ENCODE measurements around the gene PRKD3. TPM values are rescaled to one million over a fixed set of nuclear protein-coding genes. Genes with fewer than 3 reads are reported as not detected.
A peak's percentile ranks its signal among the peaks of the same experiment; 100 is the strongest.

PRKD3 gene
- polyA plus RNA-seq (2013, experiment 1 of 2; ENCODE audit: insufficient read length) = 33.9 TPM
- 32.3 TPM for polyA plus RNA-seq (2013, experiment 2 of 2; ENCODE audit: insufficient read length)

GRCh38 chr2:37324786-37325624, at the start of gene PRKD3:
Gene PRKD3, minus strand, starts transcription at chr2:37324833. Its CDS starts 8,309 bp downstream, at chr2:37316524.
- DNase-seq = peak; percentile 79

GRCh38 chr2:37372000-37372399, 47.4 kb upstream of the PRKD3 start:
- DNase-seq = no peak

- no peak for DNase-seq
Measured at GRCh38 chr2:37370666-37371065, 46.0 kb upstream of the PRKD3 start.

- DNase-seq = no peak
Measured at GRCh38 chr2:37367984-37368383, 43.4 kb upstream of the PRKD3 start.

- DNase-seq = no peak
Measured at GRCh38 chr2:37367310-37367709, 42.7 kb upstream of the PRKD3 start.

- no peak for DNase-seq
Measured at GRCh38 chr2:37366773-37367172, 42.1 kb upstream of the PRKD3 start.

GRCh38 chr2:37365669-37366068, 41.0 kb upstream of the PRKD3 start:
- DNase-seq = peak; percentile 55

GRCh38 chr2:37364351-37364750, 39.7 kb upstream of the PRKD3 start:
- no peak for DNase-seq

- no peak for DNase-seq
Measured at GRCh38 chr2:37361994-37362698, 37.5 kb upstream of the PRKD3 start.

- no peak for DNase-seq
Measured at GRCh38 chr2:37361216-37361815, 36.7 kb upstream of the PRKD3 start.

- no peak for DNase-seq
Measured at GRCh38 chr2:37358466-37358865, 33.8 kb upstream of the PRKD3 start.

- peak; percentile 76 for DNase-seq
Measured at GRCh38 chr2:37357530-37357929, 32.9 kb upstream of the PRKD3 start.

- no peak for DNase-seq
Measured at GRCh38 chr2:37357069-37357468, 32.4 kb upstream of the PRKD3 start.

- no peak for DNase-seq
Measured at GRCh38 chr2:37356299-37356698, 31.7 kb upstream of the PRKD3 start.

GRCh38 chr2:37355735-37356134, 31.1 kb upstream of the PRKD3 start:
- DNase-seq = no peak

GRCh38 chr2:37354531-37354930, 29.9 kb upstream of the PRKD3 start:
- DNase-seq = no peak

- DNase-seq = no peak
Measured at GRCh38 chr2:37350034-37350433, 25.4 kb upstream of the PRKD3 start.

- DNase-seq = no peak
Measured at GRCh38 chr2:37349231-37349860, 24.7 kb upstream of the PRKD3 start.

- no peak for DNase-seq
Measured at GRCh38 chr2:37348155-37348554, 23.5 kb upstream of the PRKD3 start.

- peak; percentile 72 for DNase-seq
Measured at GRCh38 chr2:37344453-37345361, 20.1 kb upstream of the PRKD3 start, which contains the start of gene QPCT. Gene QPCT, plus strand, starts transcription at chr2:37344630. Its CDS starts 102 bp downstream, at chr2:37344732.

Data from fibroblast of skin of back (primary cell).